Cardiac fibroblast (primary cell): ENCODE data around the gene C1GALT1C1.

Source experiments
- DNase-seq, 2 donors: peaks; one replicate each; pipeline versions ENCODE4 v3.0.0 to v3.0.0-alpha.2; 2010; ENCODE audit warnings: low read depth in 2 of 2
- H3K4me3 ChIP-seq, 2 donors: replicated peaks in 1 of 2; 1 replicate in 1 of 2; 2 replicates in 1 of 2; pipeline ENCODE4 v1.5.1; 2011; ENCODE audit warnings: low read depth in 2 of 2, low read length in 2 of 2, mild to moderate bottlenecking in 2 of 2, moderate library complexity in 1 of 2
- CTCF ChIP-seq: IDR thresholded peaks from one replicate; pipeline ENCODE4 v1.5.1; 2011; ENCODE audit warnings: low read depth, mild to moderate bottlenecking, low read length, inconsistent platforms

The C1GALT1C1 gene

GRCh38 chrX:120585702-120586101 lies 44.2 kb downstream of the C1GALT1C1 start:
- TF ChIP-seq CTCF, result no peak
- no peak overlapping the region for H3K4me3 ChIP-seq
- DNase-seq, result no peak
